Effector memory CD8-positive, alpha-beta T cell (primary cell): ENCODE data around the gene KLF3.
A peak's percentile ranks its signal among the peaks of the same experiment; 100 is the strongest.
"Not testable (repeated sequence)": the region's sequence is repeated elsewhere in the genome, so short reads cannot be mapped to it uniquely, and the experiment has no call there.

Source experiments
- ATAC-seq: fragments of 150-1000 bp; cut with Tn5 transposase; replicated peaks from 2 replicates; pipeline ENCODE4 v1.10.0; 2021; ENCODE audit warnings: mild to moderate bottlenecking, moderate library complexity
- DNase-seq, 3 experiments: peaks; one replicate each; pipeline ENCODE4 v3.0.0; 2021
- H3K27ac Mint-ChIP-seq, 2 donors: one replicate each; pipeline ENCODE4 v1.8.0; 2022; ENCODE audit warnings: mild to moderate bottlenecking in 2 of 2, mixed read lengths in 2 of 2, moderate library complexity in 2 of 2
- H3K27me3 Mint-ChIP-seq, 2 donors: one replicate each; pipeline ENCODE4 v1.8.0; 2022; ENCODE audit warnings: mixed read lengths in 2 of 2
- H3K36me3 Mint-ChIP-seq: one replicate; pipeline ENCODE4 v1.8.0; 2022; ENCODE audit warnings: mild to moderate bottlenecking, moderate library complexity, mixed read lengths; ENCODE audit not compliant: insufficient read depth
- H3K4me1 Mint-ChIP-seq, 2 donors: one replicate each; pipeline ENCODE4 v1.8.0; 2022; ENCODE audit warnings: low read depth in 2 of 2, mixed read lengths in 2 of 2
- H3K4me3 Mint-ChIP-seq, 2 donors: one replicate each; pipeline ENCODE4 v1.8.0; 2022; ENCODE audit warnings: mild to moderate bottlenecking in 2 of 2, mixed read lengths in 2 of 2, moderate library complexity in 2 of 2
- H3K9me3 Mint-ChIP-seq, 2 donors: one replicate each; pipeline ENCODE4 v1.8.0; 2022; ENCODE audit warnings: mixed read lengths in 2 of 2

Gene KLF3

DNA sequence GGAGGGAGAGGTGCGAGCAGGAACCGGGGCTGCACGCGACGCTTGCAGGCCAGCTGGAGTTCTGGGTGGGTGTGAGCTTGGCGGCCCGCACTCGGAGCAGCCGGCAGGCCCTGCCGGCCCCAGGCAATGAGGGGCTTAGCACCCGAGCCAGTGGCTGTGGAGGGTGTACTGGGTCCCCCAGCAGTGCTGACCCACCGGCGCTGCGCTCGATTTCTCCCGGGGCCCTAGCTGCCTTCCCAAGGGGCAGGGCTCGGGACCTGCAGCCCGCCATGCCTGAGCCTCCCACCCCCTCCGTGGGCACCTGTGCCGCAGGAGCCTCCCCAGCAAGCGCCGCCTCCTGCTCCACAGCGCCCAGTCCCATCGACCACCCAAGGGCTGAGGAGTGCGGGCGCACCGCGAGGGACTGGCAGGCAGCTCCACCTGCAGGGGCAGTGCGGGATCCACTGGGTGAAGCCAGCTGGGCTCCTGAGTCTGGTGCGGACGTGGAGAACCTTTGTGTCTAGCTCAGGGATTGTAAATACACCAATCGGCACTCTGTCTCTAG is 37.0 kb upstream of the KLF3 start:
- H3K27me3 Mint-ChIP-seq, DNase-seq: not testable (repeated sequence)

DNA sequence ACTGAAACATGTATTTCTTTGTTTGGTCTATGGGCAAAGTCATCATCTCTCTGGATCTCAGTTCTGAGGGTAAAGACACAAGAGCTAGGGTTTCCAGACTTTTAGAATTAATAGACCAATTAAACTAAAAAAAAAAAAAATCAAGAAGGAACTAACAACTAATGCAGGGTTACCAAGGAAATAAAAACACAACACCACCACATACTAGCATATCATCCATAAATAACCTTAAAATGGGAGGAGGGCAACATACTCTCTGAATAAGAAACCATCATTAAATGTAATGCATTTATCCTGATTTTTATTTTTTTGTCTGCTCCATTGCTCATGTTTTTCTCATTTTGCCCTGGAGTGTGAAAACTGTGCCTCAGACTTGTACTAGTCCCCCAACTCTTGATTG is 33.5 kb upstream of the KLF3 start:
- H3K9me3 Mint-ChIP-seq, result no peaks in the 10 kb centered on the region
- DNase-seq, result no peak
- H3K27ac Mint-ChIP-seq, result no peak overlapping the region
- H3K36me3 Mint-ChIP-seq, result no peaks in the 10 kb centered on the region
- no peak overlapping the region for H3K4me3 Mint-ChIP-seq
- no peaks in the 10 kb centered on the region for H3K27me3 Mint-ChIP-seq
- no peaks in the 10 kb centered on the region for H3K4me1 Mint-ChIP-seq
- no peak for ATAC-seq

More for the DNA sequence above, 37.0 kb upstream of the KLF3 start:
- not testable (repeated sequence) for H3K4me1 Mint-ChIP-seq, ATAC-seq, H3K36me3 Mint-ChIP-seq, H3K27ac Mint-ChIP-seq, H3K9me3 Mint-ChIP-seq, H3K4me3 Mint-ChIP-seq

DNA sequence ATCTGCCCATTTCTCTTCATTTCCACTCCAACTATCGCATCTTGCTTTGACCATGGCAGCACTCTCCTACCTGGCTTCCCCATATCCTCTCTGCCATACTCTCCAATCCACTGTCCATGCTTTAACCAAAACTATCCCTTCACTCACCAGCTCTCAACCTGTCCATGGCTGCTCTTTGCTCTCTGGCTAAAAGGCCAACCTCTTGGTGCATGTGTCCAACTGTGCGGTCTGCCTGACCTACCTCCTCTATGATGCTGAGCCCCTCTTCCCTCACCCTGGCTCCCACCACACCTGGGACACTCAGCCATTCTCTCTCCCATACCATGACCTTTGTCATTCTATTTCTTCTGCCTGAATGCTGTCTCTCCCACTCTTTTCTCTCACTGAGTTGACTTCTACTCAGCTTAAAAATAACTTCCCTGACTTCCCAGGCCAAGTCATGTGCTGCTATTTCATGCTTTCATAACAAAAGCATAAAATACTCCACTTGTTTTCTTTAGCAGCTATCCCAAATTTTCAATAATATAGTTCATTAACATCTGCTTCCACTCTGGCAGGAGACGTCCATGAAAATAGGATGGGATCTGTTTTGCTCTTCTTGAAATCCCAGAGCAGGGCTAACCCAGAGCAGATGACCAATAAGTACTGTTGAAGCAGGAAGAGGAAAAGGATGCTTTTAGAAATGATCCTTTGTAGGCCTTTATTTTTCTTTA is 29.8 kb upstream of the KLF3 start:
- Mint-ChIP-seq H3K4me1 (peaks cover 0 to 4% of the 10 kb centered on the region in 2 donors), H3K27me3 (no peaks in the 10 kb centered on the region), H3K4me3 (no peak overlapping the region), H3K27ac (no peak overlapping the region), H3K9me3 (no peaks in the 10 kb centered on the region), H3K36me3 (no peaks in the 10 kb centered on the region)
- no peak for DNase-seq
- ATAC-seq, result no peak

DNA sequence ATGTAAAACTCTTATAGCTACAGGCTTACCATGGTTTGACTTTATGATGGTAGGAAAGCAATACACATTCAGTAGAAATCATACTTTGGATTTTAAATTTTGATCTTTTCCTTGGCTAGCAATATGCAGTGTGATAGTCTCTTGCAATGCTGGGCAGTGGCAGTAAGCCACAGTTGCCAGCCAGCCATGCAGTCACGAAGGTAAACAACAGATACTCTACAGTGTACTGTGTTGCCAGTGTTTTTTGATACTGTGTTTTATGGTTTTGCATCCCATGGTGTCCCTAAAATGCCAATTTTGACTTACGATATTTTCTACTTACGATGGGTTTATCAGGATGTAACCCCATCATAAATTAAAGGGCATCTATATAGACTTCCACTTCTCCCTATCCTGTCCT is 24.8 kb upstream of the KLF3 start:
- Mint-ChIP-seq H3K9me3 (no peaks in the 10 kb centered on the region), H3K27me3 (peaks cover 6 to 9% of the 10 kb centered on the region in 2 donors), H3K4me1 (peaks cover 0 to 4% of the 10 kb centered on the region in 2 donors), H3K4me3 (no peak overlapping the region), H3K27ac (no peak overlapping the region), H3K36me3 (no peaks in the 10 kb centered on the region)
- no peak for DNase-seq
- ATAC-seq, result no peak

DNA sequence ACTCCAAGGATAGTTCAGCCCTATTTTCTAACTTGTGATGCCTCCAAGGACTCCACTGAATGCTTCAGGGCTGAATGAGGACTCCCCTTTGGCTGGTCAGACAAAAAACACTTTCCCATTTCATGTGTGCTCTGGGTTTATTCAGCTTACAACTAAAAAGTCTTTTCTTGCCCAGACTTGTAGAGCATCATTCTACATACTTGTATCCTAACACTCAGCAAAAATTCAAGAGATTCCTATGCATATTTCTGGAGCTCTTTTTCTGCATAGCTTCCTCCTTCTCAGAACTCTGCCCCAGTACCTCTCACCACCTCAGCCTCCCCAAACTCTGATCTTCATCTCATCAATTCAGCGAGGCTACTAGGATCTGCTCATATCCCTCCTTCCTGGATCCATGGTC is 22.2 kb upstream of the KLF3 start:
- Mint-ChIP-seq H3K4me1 (peaks cover 0 to 6% of the 10 kb centered on the region in 2 donors), H3K27me3 (peaks cover 6 to 9% of the 10 kb centered on the region in 2 donors), H3K4me3 (no peak overlapping the region), H3K9me3 (no peaks in the 10 kb centered on the region), H3K27ac (no peak overlapping the region), H3K36me3 (no peaks in the 10 kb centered on the region)
- no peak for ATAC-seq
- DNase-seq, result no peak

DNA sequence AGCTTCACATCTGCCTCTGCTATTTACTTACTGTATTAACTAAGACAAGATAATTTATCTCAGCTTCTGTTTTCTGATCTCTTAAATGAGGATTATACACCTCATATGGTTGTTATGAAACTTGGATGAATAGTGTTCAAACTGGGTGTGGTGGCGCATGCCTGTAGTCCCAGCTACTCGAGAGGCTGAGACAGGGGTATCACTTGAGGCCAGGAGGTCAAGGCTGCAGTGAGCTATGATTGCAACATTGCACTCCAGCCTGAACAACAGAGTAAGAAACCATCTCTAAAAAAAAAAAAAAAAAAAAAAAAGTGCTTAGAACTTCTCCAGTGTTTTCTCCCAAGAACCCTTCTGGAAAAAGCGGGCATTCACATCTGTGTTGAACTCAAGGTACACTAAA is 19.8 kb upstream of the KLF3 start:
- DNase-seq (no peak), ATAC-seq (no peak)
- H3K27ac Mint-ChIP-seq, result no peak overlapping the region
- no peaks in the 10 kb centered on the region for H3K36me3 Mint-ChIP-seq
- H3K4me3 Mint-ChIP-seq, result no peak overlapping the region
- H3K9me3 Mint-ChIP-seq, result no peaks in the 10 kb centered on the region
- peaks cover 7 to 10% of the 10 kb centered on the region in 2 donors for H3K4me1 Mint-ChIP-seq
- peaks cover 6 to 9% of the 10 kb centered on the region in 2 donors for H3K27me3 Mint-ChIP-seq

DNA sequence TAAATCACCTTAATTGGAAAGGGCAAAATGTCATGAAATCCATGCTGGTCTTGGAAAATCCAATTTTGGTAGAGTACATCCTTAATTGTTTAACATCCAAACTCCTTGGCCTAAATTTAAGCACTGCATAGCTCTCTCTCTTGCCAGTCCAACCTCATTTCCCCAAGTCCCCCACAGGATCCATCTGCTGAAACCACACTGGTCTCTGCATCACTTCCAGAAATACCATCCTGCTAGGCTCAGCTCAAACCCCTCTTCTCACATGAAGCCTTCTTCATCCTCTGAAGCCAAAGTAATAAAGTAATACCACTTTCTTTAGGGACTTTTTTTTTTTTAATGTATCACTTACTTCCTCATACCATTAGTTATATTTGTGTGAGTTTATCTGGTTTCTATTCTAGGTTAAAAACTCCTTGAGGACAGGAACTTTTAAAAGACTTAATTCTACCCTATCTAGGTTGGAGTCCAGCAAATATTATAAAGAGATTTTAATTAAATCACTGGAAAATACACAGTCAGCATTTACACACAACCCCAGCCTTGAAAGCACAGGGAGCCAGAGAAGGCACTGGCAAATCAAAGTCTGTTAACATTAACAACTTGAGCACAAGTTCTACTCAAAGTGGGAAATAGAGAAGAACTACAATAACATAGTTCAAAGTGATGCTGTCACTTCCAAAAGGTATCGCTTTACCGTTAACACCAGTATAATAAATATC is 16.7 kb upstream of the KLF3 start:
- peaks cover 2 to 6% of the 10 kb centered on the region in 2 donors for H3K27me3 Mint-ChIP-seq
- peaks cover 11 to 16% of the 10 kb centered on the region in 2 donors for H3K4me1 Mint-ChIP-seq
- H3K36me3 Mint-ChIP-seq, result no peaks in the 10 kb centered on the region
- H3K9me3 Mint-ChIP-seq, result no peaks in the 10 kb centered on the region
- no peak overlapping the region for H3K27ac Mint-ChIP-seq
- no peak for ATAC-seq
- no peak overlapping the region for H3K4me3 Mint-ChIP-seq
- DNase-seq, result no peak

DNA sequence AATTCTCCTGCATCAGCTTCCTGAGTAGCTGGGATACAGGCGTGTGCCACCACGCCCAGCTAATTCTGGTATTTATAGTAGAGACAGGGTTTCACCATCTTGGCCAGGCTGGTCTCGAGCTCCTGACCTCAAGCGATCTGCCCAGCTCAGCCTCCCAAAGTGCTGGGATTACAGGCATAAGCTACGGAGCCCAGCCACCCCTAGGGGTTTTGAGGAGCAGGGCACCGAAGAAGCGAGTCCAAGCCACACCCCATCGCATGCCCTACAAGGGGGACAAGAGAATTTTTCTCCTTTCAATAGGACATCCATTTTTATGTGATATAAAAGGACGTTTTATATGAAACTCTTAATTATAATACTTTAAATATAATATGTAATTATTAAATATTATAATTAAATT is 13.9 kb upstream of the KLF3 start:
- Mint-ChIP-seq H3K36me3 (peaks cover 9% of the 10 kb centered on the region), H3K4me1 (peaks cover 29 to 42% of the 10 kb centered on the region in 2 donors), H3K27ac (no peak overlapping the region), H3K4me3 (no peak overlapping the region), H3K9me3 (no peaks in the 10 kb centered on the region), H3K27me3 (no peaks in the 10 kb centered on the region)
- DNase-seq (no peak), ATAC-seq (no peak)

DNA sequence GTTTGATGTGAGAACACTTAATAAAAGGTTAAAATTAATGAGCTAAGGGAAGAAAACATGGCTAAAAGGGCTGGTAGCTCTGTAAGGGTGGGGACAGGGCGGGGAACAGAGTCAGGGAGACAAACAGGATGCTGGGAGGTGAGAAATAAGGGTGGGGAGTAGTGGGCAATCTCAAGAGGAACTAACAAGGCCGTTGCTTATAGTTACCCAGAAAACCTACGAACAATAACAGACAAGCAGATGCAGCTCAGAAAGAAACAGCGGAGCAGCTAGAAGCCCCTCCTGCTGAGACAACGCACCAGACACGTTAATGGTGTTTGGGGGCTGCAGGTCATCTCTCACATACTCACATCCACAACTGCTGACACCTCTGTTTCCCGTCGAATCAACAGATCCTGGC is 9.7 kb upstream of the KLF3 start:
- H3K4me3 Mint-ChIP-seq, result peak overlapping the region; percentile 72 to 82
- DNase-seq, result peak; percentile 56 to 60 (median 56)

DNA sequence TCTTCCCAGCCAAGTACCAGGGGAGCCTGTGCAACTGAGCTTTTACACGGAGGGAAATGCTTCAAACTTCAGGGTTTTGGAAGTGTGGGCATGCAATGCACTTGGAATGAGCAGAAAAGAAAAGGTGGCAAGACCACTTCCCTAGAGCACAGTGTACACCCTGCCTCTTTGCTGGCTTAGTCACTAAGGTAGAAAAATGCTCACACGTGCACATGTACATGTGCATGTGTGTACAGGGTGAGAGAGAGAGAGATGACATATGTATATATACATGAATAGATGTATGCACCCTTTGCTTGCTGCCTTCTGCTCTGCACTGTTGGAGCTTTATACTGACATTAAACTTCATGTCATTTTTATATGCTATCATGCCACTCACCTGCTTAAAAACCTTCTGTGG is 7.9 kb upstream of the KLF3 start:
- DNase-seq (no peak), ATAC-seq (no peak)
- peak overlapping the region; percentile 99 to 100 for H3K27ac Mint-ChIP-seq
- peaks cover 14% of the 10 kb centered on the region for H3K36me3 Mint-ChIP-seq
- H3K4me3 Mint-ChIP-seq, result peak overlapping the region; percentile 72 to 82
- H3K9me3 Mint-ChIP-seq, result no peaks in the 10 kb centered on the region
- peaks cover 44 to 65% of the 10 kb centered on the region in 2 donors for H3K4me1 Mint-ChIP-seq
- H3K27me3 Mint-ChIP-seq, result no peaks in the 10 kb centered on the region

More for the DNA sequence above, 9.7 kb upstream of the KLF3 start:
- Mint-ChIP-seq H3K27ac (peak overlapping the region; percentile 99 to 100), H3K27me3 (no peaks in the 10 kb centered on the region), H3K9me3 (no peaks in the 10 kb centered on the region), H3K4me1 (peaks cover 42 to 58% of the 10 kb centered on the region in 2 donors), H3K36me3 (peaks cover 14% of the 10 kb centered on the region)
- ATAC-seq, result peak; percentile 89

DNA sequence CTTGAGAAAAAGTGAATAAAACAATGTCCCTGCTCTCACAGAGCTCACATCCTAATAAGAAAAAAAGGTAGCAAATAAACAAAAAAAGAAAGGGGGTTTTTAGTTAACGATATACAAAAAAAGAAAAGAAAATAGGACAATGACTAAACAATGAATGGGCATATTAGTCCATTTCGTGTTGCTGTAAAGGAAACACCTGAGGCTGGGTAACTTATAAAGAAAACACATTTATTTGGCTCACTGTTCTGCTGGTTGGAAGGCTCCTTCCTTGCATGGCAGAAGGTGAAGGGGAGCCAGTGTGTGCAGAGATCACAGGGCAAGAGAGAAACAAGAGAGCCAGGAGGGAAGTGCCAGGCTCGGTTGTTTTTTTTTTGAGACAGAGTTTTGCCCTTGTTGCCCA is 4.7 kb upstream of the KLF3 start:
- DNase-seq, result no peak
- H3K4me1 Mint-ChIP-seq, result peaks cover 37 to 53% of the 10 kb centered on the region in 2 donors

DNA sequence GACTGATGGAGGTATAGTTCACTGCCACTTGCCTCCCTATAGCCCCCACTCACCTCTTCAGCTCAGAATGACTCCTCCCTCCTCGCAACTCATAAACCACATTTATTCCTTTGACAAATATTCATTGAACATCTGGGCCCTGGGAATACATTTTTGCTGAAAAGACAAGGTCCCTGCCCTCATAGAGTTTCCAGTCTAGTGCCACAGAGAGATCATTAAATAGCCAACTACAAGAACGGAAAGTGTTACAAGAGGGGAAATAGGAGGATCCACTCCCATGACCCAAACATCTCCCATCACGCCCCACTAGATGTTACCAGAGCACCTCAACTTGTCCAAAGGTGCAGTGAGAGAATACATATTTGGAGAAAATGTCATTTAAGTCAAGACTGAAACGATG is 3.2 kb upstream of the KLF3 start:
- Mint-ChIP-seq H3K36me3 (peaks cover 26% of the 10 kb centered on the region), H3K27ac (peak overlapping the region in 1 of 2 donors; percentile 0), H3K4me1 (peaks cover 27 to 50% of the 10 kb centered on the region in 2 donors), H3K27me3 (no peaks in the 10 kb centered on the region), H3K9me3 (no peaks in the 10 kb centered on the region), H3K4me3 (peak overlapping the region in 1 of 2 donors; percentile 30)
- DNase-seq (no peak), ATAC-seq (no peak)

More for the DNA sequence above, 4.7 kb upstream of the KLF3 start:
- no peaks in the 10 kb centered on the region for H3K27me3 Mint-ChIP-seq
- H3K9me3 Mint-ChIP-seq, result no peaks in the 10 kb centered on the region
- H3K27ac Mint-ChIP-seq, result peak overlapping the region in 1 of 2 donors; percentile 47
- peaks cover 26% of the 10 kb centered on the region for H3K36me3 Mint-ChIP-seq
- ATAC-seq, result no peak
- H3K4me3 Mint-ChIP-seq, result no peak overlapping the region

DNA sequence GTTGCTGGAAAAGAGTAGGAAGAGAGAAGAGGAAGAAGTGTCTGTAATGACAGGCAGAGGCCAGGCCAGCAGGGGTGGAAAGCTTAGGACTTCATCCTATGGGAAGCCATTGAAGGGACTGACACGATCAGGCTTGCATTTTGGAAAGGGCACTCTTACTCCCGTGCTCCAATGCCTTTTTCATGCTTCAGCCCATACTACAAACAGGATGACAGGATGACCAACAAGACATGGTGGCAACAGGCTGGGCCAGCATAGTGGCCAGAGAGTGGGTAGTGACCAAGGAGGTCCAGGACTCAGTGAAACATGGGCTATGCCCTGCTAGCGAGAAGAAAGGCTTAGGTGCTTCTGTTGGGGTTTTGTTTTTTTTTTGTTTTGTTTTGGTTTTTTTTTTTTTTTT is 2.6 kb upstream of the KLF3 start:
- peak overlapping the region in 1 of 2 donors; percentile 30 for H3K4me3 Mint-ChIP-seq
- H3K27me3 Mint-ChIP-seq, result no peaks in the 10 kb centered on the region
- H3K36me3 Mint-ChIP-seq, result peaks cover 32% of the 10 kb centered on the region
- H3K4me1 Mint-ChIP-seq, result peaks cover 25 to 50% of the 10 kb centered on the region in 2 donors
- ATAC-seq (no peak), DNase-seq (no peak)
- H3K9me3 Mint-ChIP-seq, result no peaks in the 10 kb centered on the region
- H3K27ac Mint-ChIP-seq, result peak overlapping the region in 1 of 2 donors; percentile 86
